Prostate gland (tissue), 2 donors: ENCODE results near the gene TRIM67. TPM values are rescaled to one million over a fixed set of nuclear protein-coding genes. Genes with fewer than 3 reads are reported as not detected.

ENCODE experiments used
- DNase-seq: peaks from one replicate; pipeline ENCODE4 v3.0.0-alpha.2; 2019; ENCODE audit warnings: low spot score
- H3K27ac ChIP-seq, 2 donors: fragments of 200-600 bp; sonication (generic); 2 replicates each; pipeline ENCODE4 v1.5.1; 2017 to 2019
- H3K27me3 ChIP-seq: fragments of 200-600 bp; sonication (generic); replicated peaks from 2 replicates; pipeline ENCODE4 v1.5.1; 2019; ENCODE audit not compliant: insufficient read depth
- H3K36me3 ChIP-seq, 2 donors: fragments of 200-600 bp; sonication (generic); 1 replicate in 1 of 2; 2 replicates in 1 of 2; pipeline versions ENCODE4 v1.5.1 to v1.8.1; 2017 to 2019
- H3K4me1 ChIP-seq: fragments of 200-600 bp; sonication (generic); replicated peaks from 2 replicates; pipeline ENCODE4 v1.5.1; 2019
- H3K4me3 ChIP-seq, 2 donors: fragments of 200-600 bp; sonication (generic); 2 replicates each; pipeline ENCODE4 v1.5.1; 2017 to 2019
- H3K9me3 ChIP-seq: fragments of 200-600 bp; sonication (generic); 2 replicates; pipeline ENCODE4 v1.5.1; 2017
- POLR2A ChIP-seq: fragments of 450-650 bp; IDR thresholded peaks from one replicate; pipeline ENCODE4 v1.6.1; 2016; ENCODE audit warnings: antibody characterized with exemption, mild to moderate bottlenecking
- POLR2AphosphoS5 ChIP-seq: sonication (generic); formaldehyde crosslinking; IDR thresholded peaks from one replicate; pipeline ENCODE4 v1.6.1; 2017; ENCODE audit warnings: antibody characterized with exemption
- WGBS: methylation state at CpG from one replicate; pipeline ENCODE4 v1.1.5; 2018; 5-methylcytosine and 5-hydroxymethylcytosine counted together
- intact Hi-C: fragments of 100-400 bp; cut with DNase I; formaldehyde crosslinking; loops from one replicate; pipeline ENCODE4 v1.14.2; 2022
- total RNA-seq, 2 donors: library from RNA; depleted of rRNA; stranded (reverse); fragments of >200 nt; gene quantifications; one replicate each; pipeline ENCODE4 v1.1.0, GENCODE V29; 2016
- TF ChIP-seq, protein P1 (sequence below), 4 experiments: fragments of 200-600 bp in 2 of 4; fragments of 450-650 bp in 2 of 4; sonication (generic) in 2 of 4; IDR thresholded peaks; 1 replicate in 3 of 4; 2 replicates in 1 of 4; pipeline ENCODE4 v1.5.1; 2016 to 2019; ENCODE audit warnings: antibody characterized with exemption in 4 of 4, mild to moderate bottlenecking in 2 of 4, moderate library complexity in 2 of 4

Gene TRIM67
- total RNA-seq, 2 donors from 2014 or later = 0.28 TPM; not detected in 1

DNA sequence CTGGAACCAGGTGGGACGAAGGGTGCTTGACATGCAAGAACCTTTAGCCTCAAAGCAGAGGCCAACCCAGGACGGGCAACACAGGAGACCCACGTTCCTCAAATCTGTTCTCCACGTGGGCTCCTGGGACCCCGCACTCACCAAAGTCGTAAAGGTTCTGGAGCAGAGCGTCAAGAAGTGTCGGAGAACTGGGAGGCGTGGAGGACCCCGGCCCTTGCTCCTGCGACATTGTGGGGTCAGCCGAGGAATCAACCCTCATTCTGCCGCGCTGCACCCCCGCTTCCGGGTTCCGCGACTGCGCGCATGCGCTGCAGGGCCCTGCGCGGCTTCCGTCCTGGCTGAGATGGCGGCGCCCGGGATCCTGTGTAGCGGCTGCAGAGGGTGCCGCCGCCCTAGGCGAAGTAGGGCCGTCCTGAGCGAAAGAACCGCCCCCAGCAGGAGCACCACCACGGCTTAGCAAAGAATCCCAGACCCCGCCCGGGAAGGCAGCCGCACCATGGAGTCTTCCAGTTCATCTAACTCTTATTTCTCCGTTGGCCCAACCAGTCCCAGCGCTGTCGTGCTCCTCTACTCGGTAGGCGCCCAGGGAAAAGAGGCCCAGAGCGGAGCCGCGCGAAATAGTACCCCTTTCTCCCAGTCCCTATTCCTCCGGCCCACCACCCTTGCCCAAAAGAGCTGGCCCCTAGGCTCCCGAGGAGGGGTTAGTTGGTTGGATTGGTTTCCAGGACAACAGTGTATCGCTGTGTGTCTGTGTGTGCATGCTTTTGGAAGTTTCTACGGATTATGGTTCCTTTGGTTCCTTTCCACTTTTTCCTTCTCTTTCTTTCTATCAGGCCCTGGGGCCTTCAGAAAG lies 79.3 kb downstream of the TRIM67 start, which contains the start of gene GNPAT:
Gene GNPAT (plus strand): TSS at position 330 of the 853 bp plus-strand sequence. CDS start 167 bp downstream, at position 497.
- TF ChIP-seq POLR2A (peak; percentile 59), POLR2AphosphoS5 (peak; percentile 91)
- TF ChIP-seq, protein P1, sequence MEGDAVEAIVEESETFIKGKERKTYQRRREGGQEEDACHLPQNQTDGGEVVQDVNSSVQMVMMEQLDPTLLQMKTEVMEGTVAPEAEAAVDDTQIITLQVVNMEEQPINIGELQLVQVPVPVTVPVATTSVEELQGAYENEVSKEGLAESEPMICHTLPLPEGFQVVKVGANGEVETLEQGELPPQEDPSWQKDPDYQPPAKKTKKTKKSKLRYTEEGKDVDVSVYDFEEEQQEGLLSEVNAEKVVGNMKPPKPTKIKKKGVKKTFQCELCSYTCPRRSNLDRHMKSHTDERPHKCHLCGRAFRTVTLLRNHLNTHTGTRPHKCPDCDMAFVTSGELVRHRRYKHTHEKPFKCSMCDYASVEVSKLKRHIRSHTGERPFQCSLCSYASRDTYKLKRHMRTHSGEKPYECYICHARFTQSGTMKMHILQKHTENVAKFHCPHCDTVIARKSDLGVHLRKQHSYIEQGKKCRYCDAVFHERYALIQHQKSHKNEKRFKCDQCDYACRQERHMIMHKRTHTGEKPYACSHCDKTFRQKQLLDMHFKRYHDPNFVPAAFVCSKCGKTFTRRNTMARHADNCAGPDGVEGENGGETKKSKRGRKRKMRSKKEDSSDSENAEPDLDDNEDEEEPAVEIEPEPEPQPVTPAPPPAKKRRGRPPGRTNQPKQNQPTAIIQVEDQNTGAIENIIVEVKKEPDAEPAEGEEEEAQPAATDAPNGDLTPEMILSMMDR (IDR thresholded peaks at IDR 0.05) = peak in 1 of 4 experiments; percentile 23
- DNase-seq = peak; percentile 82
- Histone ChIP-seq H3K4me3 (peak within 1 kb of the TSS; percentile 60 to 75), H3K27me3 (no peaks in the 10 kb centered on the region), H3K9me3 (no peaks in the 10 kb centered on the region), H3K27ac (peak within 1 kb of the TSS; percentile 76 to 78), H3K36me3 (no peaks in the 10 kb centered on the region), H3K4me1 (no peaks in the 10 kb centered on the region)
- WGBS = under 1% methylated on average over 45 of the region's 51 CpGs
- intact Hi-C loops = loop anchor here (5.0 kb wide), 1 partner anchor 96 kb away; the partner anchor contains the start of genes EXOC8 and SPRTN

DNA sequence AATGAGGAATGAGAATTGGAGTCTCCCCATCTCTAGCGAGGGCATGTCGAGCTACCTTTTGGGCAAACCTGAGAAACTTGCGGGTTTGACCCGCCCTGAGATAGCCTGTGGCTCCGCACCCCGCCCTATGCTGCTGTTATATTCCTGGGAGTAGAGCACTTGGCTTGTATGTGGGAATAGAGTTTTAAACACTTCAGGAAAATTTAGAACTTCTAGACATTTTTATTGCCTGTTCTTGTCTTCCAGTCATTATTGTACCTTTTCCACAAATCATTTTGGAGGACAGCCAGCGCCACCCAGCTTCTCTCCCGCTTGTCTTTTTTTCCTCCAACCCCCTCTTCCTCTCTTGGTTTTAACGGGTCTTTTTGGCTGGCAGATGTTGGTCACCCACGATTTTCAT lies 79.9 kb downstream of the TRIM67 start:
- H3K4me3 ChIP-seq = peak overlapping the region; percentile 60 to 75
- TF ChIP-seq POLR2AphosphoS5 = no peak
- no peak for TF ChIP-seq POLR2A
- TF ChIP-seq, protein P1 (IDR thresholded peaks at IDR 0.05) = no peak
- WGBS = under 1% methylated on average over 10 of the region's 10 CpGs
- peak; percentile 15 for DNase-seq
- no peaks in the 10 kb centered on the region for H3K27me3 ChIP-seq
- intact Hi-C loops = loop anchor here (5.0 kb wide), 1 partner anchor 96 kb away; the partner anchor contains the start of genes EXOC8 and SPRTN
- no peaks in the 10 kb centered on the region for H3K36me3 ChIP-seq
- H3K4me1 ChIP-seq = no peaks in the 10 kb centered on the region
- no peaks in the 10 kb centered on the region for H3K9me3 ChIP-seq
- H3K27ac ChIP-seq = peak overlapping the region; percentile 76 to 78

DNA sequence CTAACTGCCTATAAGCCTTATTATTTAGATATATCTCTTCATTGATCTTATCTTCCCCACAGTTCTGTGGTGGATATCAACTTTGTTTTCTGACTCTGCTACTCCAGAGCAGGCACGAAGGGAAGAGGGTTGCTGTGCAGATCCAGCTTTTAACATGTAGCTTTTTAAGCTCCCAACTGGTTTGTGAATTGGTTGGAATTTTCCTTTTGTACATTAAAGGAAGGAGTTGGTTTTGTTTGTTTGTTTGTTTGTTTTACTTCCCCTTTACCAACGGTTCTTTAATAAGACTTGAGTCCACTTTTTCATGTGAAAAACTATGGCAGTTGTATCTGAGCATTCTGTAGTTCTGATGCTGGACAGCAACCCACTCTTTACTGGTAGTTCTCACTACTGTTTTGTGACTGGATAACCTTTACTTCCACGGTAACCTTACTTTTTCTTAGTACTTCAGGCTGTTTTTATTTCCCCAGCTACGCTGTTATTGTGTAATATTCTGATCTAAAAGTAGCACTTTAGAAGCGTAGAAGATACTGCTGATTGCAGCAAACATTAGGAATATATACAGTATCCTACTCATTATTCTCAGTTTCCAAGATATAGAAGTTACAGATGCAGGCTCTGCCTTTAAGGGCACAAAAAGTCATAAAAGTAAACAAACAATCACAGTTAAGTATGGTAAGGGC lies 80.8 kb downstream of the TRIM67 start:
- Histone ChIP-seq H3K4me1 (no peaks in the 10 kb centered on the region), H3K9me3 (no peaks in the 10 kb centered on the region), H3K27ac (no peak overlapping the region), H3K36me3 (no peaks in the 10 kb centered on the region), H3K27me3 (no peaks in the 10 kb centered on the region), H3K4me3 (peak overlapping the region in 1 of 2 donors; percentile 60)
- WGBS = 56% methylated on average over 5 of the region's 5 CpGs
- intact Hi-C loops = loop anchor here (5.0 kb wide), 1 partner anchor 95 kb away; the partner anchor contains the start of genes EXOC8 and SPRTN
- DNase-seq = no peak
- no peak for TF ChIP-seq POLR2AphosphoS5
- TF ChIP-seq, protein P1 (IDR thresholded peaks at IDR 0.05) = no peak
- TF ChIP-seq POLR2A = no peak

DNA sequence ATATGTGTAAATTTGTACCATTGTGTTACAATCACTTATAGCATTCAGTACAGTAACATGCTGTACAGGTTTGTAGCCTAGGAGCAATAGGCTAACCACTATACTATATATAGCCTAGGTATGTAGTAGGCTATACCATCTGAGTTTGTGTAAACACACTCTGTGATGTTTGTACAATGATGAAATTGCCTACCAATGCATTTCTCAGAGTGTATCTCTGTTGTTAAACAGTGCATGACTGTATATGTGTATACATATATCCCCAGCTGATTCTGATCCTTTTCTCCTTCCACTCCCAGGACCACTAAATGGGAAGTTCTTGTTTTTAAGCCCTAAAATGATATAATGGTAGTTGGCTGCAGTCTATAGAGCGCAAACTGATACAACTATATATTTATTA lies 86.9 kb downstream of the TRIM67 start:
- no peak for DNase-seq
- WGBS = 100% methylated on average over 1 of the region's 1 CpG
- H3K36me3 ChIP-seq = no peaks in the 10 kb centered on the region
- H3K27ac ChIP-seq = no peak overlapping the region
- H3K9me3 ChIP-seq = no peaks in the 10 kb centered on the region
- H3K27me3 ChIP-seq = no peaks in the 10 kb centered on the region
- no peak for TF ChIP-seq POLR2A
- TF ChIP-seq, protein P1 (IDR thresholded peaks at IDR 0.05) = no peak
- TF ChIP-seq POLR2AphosphoS5 = no peak
- intact Hi-C loops = no loop called here
- no peaks in the 10 kb centered on the region for H3K4me1 ChIP-seq
- H3K4me3 ChIP-seq = no peak overlapping the region
